A549 (cell line): ENCODE results near the gene NR1H4. TPM values are rescaled to one million over a fixed set of nuclear protein-coding genes. Genes with fewer than 3 reads are reported as not detected.
"Not testable (repeated sequence)": the region's sequence is repeated elsewhere in the genome, so short reads cannot be mapped to it uniquely, and the experiment has no call there.

ENCODE experiments used
- ATAC-seq, 2 experiments: fragments of 200-7000 bp in 1 of 2; fragments of >200 bp in 1 of 2; cut with Nextera tagmentation in 1 of 2; cut with Tn5 transposase in 1 of 2; 3 replicates each; pipeline versions ENCODE4 v1.8.0 to v1.9.1; 2018 to 2020; ENCODE audit warnings: mild to moderate bottlenecking in 1 of 2, moderate library complexity in 1 of 2
- CTCF ChIA-PET: fragments of 300-600 bp; sonication (Branson Sonifier 250); formaldehyde crosslinking; extraction: SDS; loops from one replicate; lab custom pipeline; 2021; ENCODE audit warnings: antibody characterized with exemption, inconsistent platforms; lab: Yijun Ruan, JAX
- POLR2A ChIA-PET: fragments of 350-600 bp; formaldehyde crosslinking; extraction: SDS; loops from one replicate; lab custom pipeline; 2021; ENCODE audit warnings: antibody characterized with exemption, inconsistent platforms; lab: Yijun Ruan, JAX
- DNase-seq, 2 experiments: peaks; one replicate each; pipeline versions ENCODE4 v3.0.0 to v3.0.0-alpha.2; 2011 to 2016; ENCODE audit warnings: low read depth in 1 of 2, low spot score in 1 of 2
- FAIRE-seq: peaks from 2 replicates; lab custom pipeline; 2011; peaks lifted over from hg19 to GRCh38; lab: Jason Lieb, UNC
- H3K27ac ChIP-seq, 2 experiments: fragments of >200 bp; sonication (Bioruptor Twin); formaldehyde crosslinking; 3 replicates each; pipeline ENCODE4 v1.5.1; 2016 to 2017
- H3K4me1 ChIP-seq: fragments of >200 bp; sonication (Bioruptor Twin); formaldehyde crosslinking; 3 replicates; pipeline ENCODE4 v1.6.1; 2016
- H3K4me2 ChIP-seq: fragments of >200 bp; sonication (Bioruptor Twin); formaldehyde crosslinking; 3 replicates; pipeline ENCODE4 v1.6.1; 2016
- H3K4me3 ChIP-seq: fragments of >200 bp; sonication (Bioruptor Twin); formaldehyde crosslinking; 3 replicates; pipeline ENCODE4 v1.5.1; 2016
- H3K9me3 ChIP-seq: fragments of >200 bp; sonication (Bioruptor Twin); formaldehyde crosslinking; 3 replicates; pipeline ENCODE4 v1.6.1; 2016
- BHLHE40 ChIP-seq: IDR thresholded peaks from 2 replicates; pipeline ENCODE4 v1.6.1; 2012; ENCODE audit warnings: low read depth, low read length, inconsistent platforms
- ESRRA ChIP-seq: fragments of 150-350 bp; IDR thresholded peaks from 2 replicates; pipeline ENCODE4 v1.6.1; 2014; ENCODE audit warnings: mild to moderate bottlenecking, low read length, borderline replicate concordance
- FOXS1 ChIP-seq: fragments of 250-450 bp; sonication (Bioruptor Pico); IDR thresholded peaks from 2 replicates; pipeline ENCODE4 v1.5.0; 2020; ENCODE audit warnings: mild to moderate bottlenecking, moderate library complexity
- HDAC2 ChIP-seq: fragments of 200-600 bp; sonication (generic); IDR thresholded peaks from 2 replicates; pipeline ENCODE4 v1.6.1; 2016
- HEYL ChIP-seq: fragments of 250-450 bp; sonication (Bioruptor Pico); IDR thresholded peaks from 2 replicates; pipeline ENCODE4 v1.8.0; 2021; ENCODE audit warnings: mild to moderate bottlenecking, moderate library complexity
- HOXB13 ChIP-seq: fragments of 250-450 bp; sonication (Bioruptor Pico); IDR thresholded peaks from 2 replicates; pipeline ENCODE4 v1.5.0; 2020; ENCODE audit warnings: low read depth, mild to moderate bottlenecking, moderate library complexity
- KDM1A ChIP-seq: fragments of 200-600 bp; sonication (generic); IDR thresholded peaks from 2 replicates; pipeline ENCODE4 v1.6.1; 2016; ENCODE audit warnings: low read depth, mild to moderate bottlenecking
- KDM5A ChIP-seq: fragments of 200-600 bp; sonication (generic); IDR thresholded peaks from 2 replicates; pipeline ENCODE4 v1.6.1; 2016; ENCODE audit warnings: antibody characterized with exemption, mild to moderate bottlenecking
- NFE2L2 ChIP-seq: fragments of 150-350 bp; conservative IDR thresholded peaks from 2 replicates; pipeline ENCODE4 v1.6.1; 2014; ENCODE audit warnings: low read length
- NPAS2 ChIP-seq: fragments of 250-450 bp; sonication (Bioruptor Pico); IDR thresholded peaks from 2 replicates; pipeline ENCODE4 v1.8.0; 2022; ENCODE audit warnings: mild to moderate bottlenecking, moderate library complexity, borderline replicate concordance
- PHF8 ChIP-seq: fragments of 200-600 bp; sonication (generic); IDR thresholded peaks from 2 replicates; pipeline ENCODE4 v1.6.1; 2016; ENCODE audit warnings: low read depth, mild to moderate bottlenecking, antibody characterized with exemption, moderate library complexity, borderline replicate concordance
- POLR2A ChIP-seq: IDR thresholded peaks from 2 replicates; pipeline ENCODE4 v1.6.1; 2012; ENCODE audit warnings: mild to moderate bottlenecking, low read length
- RARB ChIP-seq: fragments of 250-450 bp; sonication (Bioruptor Pico); IDR thresholded peaks from 2 replicates; pipeline ENCODE4 v1.8.0; 2021; ENCODE audit warnings: mild to moderate bottlenecking, moderate library complexity
- SMC3 ChIP-seq: fragments of >200 bp; sonication (Bioruptor Twin); formaldehyde crosslinking; IDR thresholded peaks from 3 replicates; pipeline ENCODE4 v1.6.1; 2018; ENCODE audit warnings: inconsistent platforms
- ZSCAN20 ChIP-seq: fragments of 250-450 bp; sonication (Bioruptor Pico); IDR thresholded peaks from 2 replicates; pipeline ENCODE4 v1.8.0; 2022; ENCODE audit warnings: mild to moderate bottlenecking, moderate library complexity
- WGBS: methylation state at CpG from one replicate; pipeline ENCODE4 v1.1.6; 2017; ENCODE audit errors: missing lambda C conversion rate; 5-methylcytosine and 5-hydroxymethylcytosine counted together
- polyA plus RNA-seq, 4 experiments: library from polyadenylated mRNA; depleted of rRNA in 3 of 4; stranded (reverse); fragments of >200 nt; fragmentation: RNase III in 1 of 4; extraction: RNeasy Plus Mini Kit Qiagen cat#74134 plus additional on column Dnase treatment in 1 of 4; gene quantifications; 2 replicates in 3 of 4; 3 replicates in 1 of 4; pipeline ENCODE4 v1.2.3, GENCODE V29; 2011 to 2017
- TF ChIP-seq, protein P1 (sequence below): fragments of 200-600 bp; sonication (generic); IDR thresholded peaks from 2 replicates; pipeline ENCODE4 v1.6.1; 2016; ENCODE audit warnings: antibody characterized with exemption, mild to moderate bottlenecking, moderate library complexity
- TF ChIP-seq, protein P2 (sequence below): IDR thresholded peaks from 2 replicates; pipeline ENCODE4 v1.6.1; 2012
- TF ChIP-seq, protein P3 (sequence below): fragments of 250-450 bp; sonication (Bioruptor Pico); IDR thresholded peaks from 2 replicates; pipeline ENCODE4 v1.5.0; 2021; ENCODE audit warnings: mild to moderate bottlenecking, moderate library complexity, borderline replicate concordance

The NR1H4 gene
- polyA plus RNA-seq, 2 of the 4 experiments (the other 2 are of a cell fraction), result 0.40 to 1.4 TPM

DNA sequence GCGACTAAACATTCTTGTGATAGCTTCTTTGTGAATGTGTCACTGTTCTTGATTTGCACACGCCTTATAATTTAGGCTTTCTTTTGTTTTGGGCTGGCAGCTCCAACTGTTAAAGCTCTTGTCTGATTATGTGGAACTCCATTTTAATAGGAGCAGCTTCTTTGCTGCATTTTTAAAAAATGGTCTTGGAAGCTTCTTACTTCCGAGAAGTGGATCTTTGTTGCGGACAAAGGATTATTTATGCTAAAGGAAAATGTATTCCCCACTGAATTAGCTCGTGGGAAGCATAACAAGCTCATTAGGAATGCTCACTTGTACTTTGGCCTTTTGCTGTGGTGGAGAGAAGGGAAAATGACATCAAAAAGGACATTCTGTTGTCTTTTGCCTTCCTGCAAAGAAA lies 119.8 kb downstream of the NR1H4 start:
- H3K27ac ChIP-seq, result peak overlapping the region in 1 of 2 experiments; percentile 32; a peak in 1 of 6 replicates
- ATAC-seq, result no peak
- POLR2A ChIA-PET, result no interaction called here

DNA sequence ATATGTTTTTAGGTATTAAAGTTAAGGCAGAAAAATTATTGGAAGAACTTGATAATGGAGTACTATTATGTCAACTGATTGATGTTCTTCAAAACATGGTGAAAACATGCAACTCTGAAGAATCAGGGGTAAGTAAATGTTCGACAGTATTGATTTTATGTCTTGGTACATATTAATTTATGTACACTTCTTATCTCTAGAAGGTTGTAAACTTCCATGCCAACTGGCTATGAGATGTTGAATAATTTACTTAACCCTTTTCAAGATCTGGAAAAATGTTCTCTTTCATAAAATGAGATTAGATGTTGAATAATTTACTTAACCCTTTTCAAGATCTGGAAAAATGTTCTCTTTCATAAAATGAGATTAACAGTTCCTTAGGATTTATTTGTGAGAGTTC lies 128.0 kb downstream of the NR1H4 start:
- CTCF ChIA-PET, result no interaction called here
- no peaks in the 10 kb centered on the region for H3K4me1 ChIP-seq
- ATAC-seq (no peak), FAIRE-seq (peak; percentile 90), DNase-seq (no peak)
- H3K4me2 ChIP-seq, result no peak overlapping the region
- TF ChIP-seq RARB (CRISPR knock-in tag) (no peak), HOXB13 (CRISPR knock-in tag) (no peak), PHF8 (no peak), NFE2L2 (no peak), FOXS1 (CRISPR knock-in tag) (no peak), KDM1A (no peak), HEYL (CRISPR knock-in tag) (no peak), ZSCAN20 (CRISPR knock-in tag) (no peak), HDAC2 (no peak), ESRRA (no peak), POLR2A (no peak), SMC3 (no peak), KDM5A (no peak), BHLHE40 (no peak)
- TF ChIP-seq, protein P1, sequence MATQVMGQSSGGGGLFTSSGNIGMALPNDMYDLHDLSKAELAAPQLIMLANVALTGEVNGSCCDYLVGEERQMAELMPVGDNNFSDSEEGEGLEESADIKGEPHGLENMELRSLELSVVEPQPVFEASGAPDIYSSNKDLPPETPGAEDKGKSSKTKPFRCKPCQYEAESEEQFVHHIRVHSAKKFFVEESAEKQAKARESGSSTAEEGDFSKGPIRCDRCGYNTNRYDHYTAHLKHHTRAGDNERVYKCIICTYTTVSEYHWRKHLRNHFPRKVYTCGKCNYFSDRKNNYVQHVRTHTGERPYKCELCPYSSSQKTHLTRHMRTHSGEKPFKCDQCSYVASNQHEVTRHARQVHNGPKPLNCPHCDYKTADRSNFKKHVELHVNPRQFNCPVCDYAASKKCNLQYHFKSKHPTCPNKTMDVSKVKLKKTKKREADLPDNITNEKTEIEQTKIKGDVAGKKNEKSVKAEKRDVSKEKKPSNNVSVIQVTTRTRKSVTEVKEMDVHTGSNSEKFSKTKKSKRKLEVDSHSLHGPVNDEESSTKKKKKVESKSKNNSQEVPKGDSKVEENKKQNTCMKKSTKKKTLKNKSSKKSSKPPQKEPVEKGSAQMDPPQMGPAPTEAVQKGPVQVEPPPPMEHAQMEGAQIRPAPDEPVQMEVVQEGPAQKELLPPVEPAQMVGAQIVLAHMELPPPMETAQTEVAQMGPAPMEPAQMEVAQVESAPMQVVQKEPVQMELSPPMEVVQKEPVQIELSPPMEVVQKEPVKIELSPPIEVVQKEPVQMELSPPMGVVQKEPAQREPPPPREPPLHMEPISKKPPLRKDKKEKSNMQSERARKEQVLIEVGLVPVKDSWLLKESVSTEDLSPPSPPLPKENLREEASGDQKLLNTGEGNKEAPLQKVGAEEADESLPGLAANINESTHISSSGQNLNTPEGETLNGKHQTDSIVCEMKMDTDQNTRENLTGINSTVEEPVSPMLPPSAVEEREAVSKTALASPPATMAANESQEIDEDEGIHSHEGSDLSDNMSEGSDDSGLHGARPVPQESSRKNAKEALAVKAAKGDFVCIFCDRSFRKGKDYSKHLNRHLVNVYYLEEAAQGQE, result no peak
- TF ChIP-seq, protein P2, sequence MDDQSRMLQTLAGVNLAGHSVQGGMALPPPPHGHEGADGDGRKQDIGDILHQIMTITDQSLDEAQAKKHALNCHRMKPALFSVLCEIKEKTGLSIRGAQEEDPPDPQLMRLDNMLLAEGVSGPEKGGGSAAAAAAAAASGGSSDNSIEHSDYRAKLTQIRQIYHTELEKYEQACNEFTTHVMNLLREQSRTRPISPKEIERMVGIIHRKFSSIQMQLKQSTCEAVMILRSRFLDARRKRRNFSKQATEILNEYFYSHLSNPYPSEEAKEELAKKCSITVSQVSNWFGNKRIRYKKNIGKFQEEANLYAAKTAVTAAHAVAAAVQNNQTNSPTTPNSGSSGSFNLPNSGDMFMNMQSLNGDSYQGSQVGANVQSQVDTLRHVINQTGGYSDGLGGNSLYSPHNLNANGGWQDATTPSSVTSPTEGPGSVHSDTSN, result no peak
- TF ChIP-seq, protein P3, sequence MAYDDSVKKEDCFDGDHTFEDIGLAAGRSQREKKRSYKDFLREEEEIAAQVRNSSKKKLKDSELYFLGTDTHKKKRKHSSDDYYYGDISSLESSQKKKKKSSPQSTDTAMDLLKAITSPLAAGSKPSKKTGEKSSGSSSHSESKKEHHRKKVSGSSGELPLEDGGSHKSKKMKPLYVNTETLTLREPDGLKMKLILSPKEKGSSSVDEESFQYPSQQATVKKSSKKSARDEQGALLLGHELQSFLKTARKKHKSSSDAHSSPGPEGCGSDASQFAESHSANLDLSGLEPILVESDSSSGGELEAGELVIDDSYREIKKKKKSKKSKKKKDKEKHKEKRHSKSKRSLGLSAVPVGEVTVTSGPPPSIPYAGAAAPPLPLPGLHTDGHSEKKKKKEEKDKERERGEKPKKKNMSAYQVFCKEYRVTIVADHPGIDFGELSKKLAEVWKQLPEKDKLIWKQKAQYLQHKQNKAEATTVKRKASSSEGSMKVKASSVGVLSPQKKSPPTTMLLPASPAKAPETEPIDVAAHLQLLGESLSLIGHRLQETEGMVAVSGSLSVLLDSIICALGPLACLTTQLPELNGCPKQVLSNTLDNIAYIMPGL (CRISPR knock-in tag), result no peak
- POLR2A ChIA-PET, result no interaction called here
- H3K9me3 ChIP-seq, result no peaks in the 10 kb centered on the region
- no peak overlapping the region for H3K27ac ChIP-seq
- 59% methylated on average over 1 of the region's 1 CpG for WGBS
- H3K4me3 ChIP-seq, result no peak overlapping the region

More for the DNA sequence above, 119.8 kb downstream of the NR1H4 start:
- 68% methylated on average over 5 of the region's 5 CpGs for WGBS
- peaks cover 3% of the 10 kb centered on the region; the same call in 1 of the 3 replicates for H3K9me3 ChIP-seq
- peaks cover 13% of the 10 kb centered on the region; the same call in 2 of the 3 replicates for H3K4me1 ChIP-seq
- TF ChIP-seq POLR2A (no peak), NPAS2 (no peak)
- TF ChIP-seq, protein P2, result no peak
- CTCF ChIA-PET, result interaction anchor here (1.0 kb wide), 1 partner anchor 38 kb away, joined by 4 read pairs; no protein-coding TSS in a partner anchor
- FAIRE-seq (no peak), DNase-seq (no peak)
- no peak overlapping the region for H3K4me3 ChIP-seq
- H3K4me2 ChIP-seq, result peak overlapping the region; percentile 66

DNA sequence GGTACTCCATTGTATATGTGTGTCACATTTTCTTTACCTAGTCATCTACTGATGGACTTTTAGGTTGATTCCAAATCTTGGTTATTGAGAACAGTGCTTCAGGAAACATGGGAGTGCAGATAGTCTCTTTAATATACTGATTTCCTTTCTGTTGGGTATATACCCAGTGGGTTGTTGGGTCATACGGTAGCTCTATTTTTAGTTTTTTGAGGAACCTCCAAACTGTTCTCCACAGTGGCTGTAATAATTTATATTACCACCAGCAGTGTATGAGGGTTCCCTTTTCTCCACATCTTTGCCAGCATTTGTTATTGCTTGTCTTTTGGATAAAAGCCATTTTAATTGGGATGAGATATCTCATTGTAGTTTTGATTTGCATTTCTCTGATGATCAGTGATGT lies 129.3 kb downstream of the NR1H4 start:
- H3K9me3 ChIP-seq, CTCF ChIA-PET, H3K4me1 ChIP-seq, DNase-seq, H3K4me2 ChIP-seq, FAIRE-seq, ATAC-seq, H3K4me3 ChIP-seq, POLR2A ChIA-PET, H3K27ac ChIP-seq: not testable (repeated sequence)
- 93% methylated on average over 1 of the region's 1 CpG for WGBS
